ENCODE results near the gene MTHFD1L. TPM values are rescaled to one million over a fixed set of nuclear protein-coding genes. Genes with fewer than 3 reads are reported as not detected.

MTHFD1L gene
- total and polyA plus RNA-seq, 2 of the 8 experiments (the other 6 are each of a cell fraction or from before 2014, with no cell fraction given): 29.2 to 105 TPM

GRCh38 chr6:150975136-150975535, 109.6 kb downstream of the MTHFD1L start:
- 95% methylated on average over 6 of the region's 6 CpGs; no CpG with 5 or more reads in 1 of the 2 experiments for WGBS, 2 experiments (ENCODE audit: extremely low coverage in 1 of 2, insufficient coverage in 1 of 2, insufficient read length in 1 of 2, insufficient replicate concordance in 2 of 2, low coverage in 1 of 2, low lambda C conversion rate in 2 of 2, missing lambda C conversion rate in 1 of 2)
- Histone ChIP-seq H4K20me1 (replicated peaks in 1 of 2; ENCODE audit: control insufficient read depth in 1 of 2, insufficient read depth in 2 of 2, low read length in 2 of 2) (no peaks in the 10 kb centered on the region), H3K56ac (replicated peaks; ENCODE audit: insufficient read length, low read depth, low read length) (no peak overlapping the region), H3K9ac (replicated peaks in 1 of 4; ENCODE audit: extremely low read depth in 1 of 4, low read depth in 3 of 4, low read length in 3 of 4) (no peak overlapping the region), H3K4me1 (replicated peaks in 1 of 4; ENCODE audit: control insufficient read depth in 3 of 4, insufficient read depth in 4 of 4, low read length in 3 of 4) (no peaks in the 10 kb centered on the region; a peak in 1 of 7 replicates), H3K79me2 (ENCODE audit: control insufficient read depth in 1 of 2, insufficient read depth in 2 of 2, low read length in 2 of 2) (no peaks in the 10 kb centered on the region), H3K18ac (ENCODE audit: extremely low read depth, low read length) (no peak overlapping the region), H3K23me2 (ENCODE audit: low read depth, low read length) (no peaks in the 10 kb centered on the region), H2BK5ac (ENCODE audit: low read depth, low read length) (no peak overlapping the region), H3K14ac (ENCODE audit: insufficient read length) (no peak overlapping the region), H4K5ac (ENCODE audit: insufficient read length, low read depth, low read length) (no peak overlapping the region), H3K4me3 (ENCODE audit: extremely low read depth in 1 of 4, insufficient read depth in 2 of 4, low read depth in 3 of 4, low read length in 4 of 4) (no peak overlapping the region), H4K91ac (replicated peaks; ENCODE audit: insufficient read length, low read length) (no peak overlapping the region), H3K36me3 (ENCODE audit: control insufficient read depth in 2 of 4, insufficient read depth in 4 of 4, low read length in 3 of 4) (peaks cover 3 to 26% (median 14%) of the 10 kb centered on the region in 4 experiments; a peak in 7 of 8 replicates), H2BK120ac (replicated peaks; ENCODE audit: low read depth, low read length) (no peak overlapping the region), H3K4me2 (ENCODE audit: insufficient read depth in 1 of 2, low read depth in 2 of 2, low read length in 2 of 2) (no peak overlapping the region), H2BK12ac (ENCODE audit: low read depth, low read length) (no peak overlapping the region), H3K4ac (replicated peaks; ENCODE audit: insufficient read length, low read depth, low read length) (no peak overlapping the region), H2BK20ac (ENCODE audit: low read length) (no peak overlapping the region), H4K8ac (ENCODE audit: extremely low read depth, insufficient read depth, low read length) (no peak overlapping the region), H3K27ac (ENCODE audit: low read depth, low read length) (no peak overlapping the region), H2AFZ (ENCODE audit: low read length) (no peak overlapping the region), H2AK5ac (ENCODE audit: low read depth, low read length) (no peak overlapping the region), H3K79me1 (ENCODE audit: low read depth, low read length) (no peaks in the 10 kb centered on the region), H2BK15ac (ENCODE audit: low read length) (no peak overlapping the region), H3K27me3 (replicated peaks in 1 of 4; ENCODE audit: control insufficient read depth in 3 of 4, extremely low read depth in 1 of 4, insufficient read depth in 3 of 4, low read length in 3 of 4) (no peaks in the 10 kb centered on the region), H3K9me3 (ENCODE audit: insufficient read depth in 2 of 2, low read depth in 1 of 2, low read length in 1 of 2) (no peaks in the 10 kb centered on the region), H3K23ac (ENCODE audit: insufficient read length) (no peak overlapping the region)
- ChIA-PET CTCF (ENCODE audit: partially characterized antibody) (interaction anchor here (1.0 kb wide), 1 partner anchor 9 kb away, joined by 3 read pairs; no protein-coding TSS in a partner anchor), POLR2A (ENCODE audit: partially characterized antibody) (no interaction called here)
- DNase-seq (ENCODE audit: low read depth in 1 of 2, low spot score in 2 of 2) (no peak), FAIRE-seq (no peak)
- no peak for TF ChIP-seq SIX5 (IDR thresholded peaks at IDR 0.05; ENCODE audit: low read depth, low read length)
- no peak for TF ChIP-seq POLR2AphosphoS5 (IDR thresholded peaks at IDR 0.05; ENCODE audit: low read depth, low read length)
- TF ChIP-seq KDM1A (IDR thresholded peaks at IDR 0.05; ENCODE audit: borderline replicate concordance, low read length): no peak
- no peak for TF ChIP-seq SUZ12 (IDR thresholded peaks at IDR 0.05; ENCODE audit: low read length)

Data from H1 (cell line).